Epithelial cell of proximal tubule (primary cell): ENCODE results near the gene POLDIP3. TPM values are rescaled to one million over a fixed set of nuclear protein-coding genes. Genes with fewer than 3 reads are reported as not detected.

Source experiments
- DNase-seq: peaks from one replicate; pipeline ENCODE4 v3.0.0-alpha.2; 2011; ENCODE audit warnings: low read depth
- H3K4me3 ChIP-seq: 2 replicates; pipeline ENCODE4 v1.5.1; 2011; ENCODE audit warnings: low read depth, mild to moderate bottlenecking, low read length
- CTCF ChIP-seq: conservative IDR thresholded peaks from 2 replicates; pipeline ENCODE4 v1.5.1; 2012; ENCODE audit warnings: low read depth, mild to moderate bottlenecking, low read length
- total RNA-seq: library from RNA; depleted of rRNA; stranded (reverse); fragments of >200 nt; gene quantifications from 2 replicates; pipeline ENCODE4 v1.2.3, GENCODE V29; 2015

POLDIP3 gene
- total RNA-seq, 1 donor from 2014 or later = 35.0 TPM

- TF ChIP-seq CTCF = no peak
- no peak for DNase-seq
- no peak overlapping the region for H3K4me3 ChIP-seq
These were observed 36.5 kb upstream of the POLDIP3 start for GRCh38 chr22:42651134-42651533.

- DNase-seq = no peak
- H3K4me3 ChIP-seq = peak within 1 kb of the TSS; percentile 86
- no peak for TF ChIP-seq CTCF
These were observed 34.8 kb upstream of the POLDIP3 start, which contains the start of gene CYB5R3 for GRCh38 chr22:42649246-42650099. TSS of gene CYB5R3 (minus strand) at chr22:42649392. CDS start at chr22:42649315, 77 bp downstream.

- DNase-seq = no peak
- H3K4me3 ChIP-seq = peak overlapping the region; percentile 86
- TF ChIP-seq CTCF = no peak
These were observed 33.9 kb upstream of the POLDIP3 start for GRCh38 chr22:42648368-42649245.

GRCh38 chr22:42648017-42648367 lies 33.3 kb upstream of the POLDIP3 start:
- no peak for TF ChIP-seq CTCF
- DNase-seq = no peak
- H3K4me3 ChIP-seq = peak overlapping the region; percentile 86

GRCh38 chr22:42646569-42647525 lies 32.2 kb upstream of the POLDIP3 start:
- peak overlapping the region; percentile 37 for H3K4me3 ChIP-seq
- no peak for TF ChIP-seq CTCF
- DNase-seq = no peak

- TF ChIP-seq CTCF = no peak
- DNase-seq = no peak
- peak overlapping the region; percentile 37 for H3K4me3 ChIP-seq
These were observed 31.4 kb upstream of the POLDIP3 start for GRCh38 chr22:42645938-42646568.
